ENCODE measurements around the gene ADIPOQ.
"Not testable (repeated sequence)": the region's sequence is repeated elsewhere in the genome, so short reads cannot be mapped to it uniquely, and the experiment has no call there.

The ADIPOQ gene

GRCh38 chr3:186826410-186826975, 16.0 kb upstream of the ADIPOQ start:
- peak overlapping the region; percentile 8 for H3K4me3 ChIP-seq (ENCODE audit: low read depth, low read length)

- H3K4me3 ChIP-seq (ENCODE audit: low read depth, low read length) = peak overlapping the region; percentile 50
These were observed 15.3 kb upstream of the ADIPOQ start for GRCh38 chr3:186826976-186827857.

GRCh38 chr3:186828340-186828739, 14.2 kb upstream of the ADIPOQ start:
- no peak overlapping the region for H3K4me3 ChIP-seq (ENCODE audit: low read depth, low read length)

- no peak overlapping the region for H3K4me3 ChIP-seq (ENCODE audit: low read depth, low read length)
These were observed 10.7 kb upstream of the ADIPOQ start for GRCh38 chr3:186831798-186832197.

GRCh38 chr3:186832276-186832675, 10.2 kb upstream of the ADIPOQ start:
- H3K4me3 ChIP-seq (ENCODE audit: low read depth, low read length) = no peak overlapping the region

- H3K4me3 ChIP-seq (ENCODE audit: low read depth, low read length) = no peak overlapping the region
These were observed 2.5 kb upstream of the ADIPOQ start for GRCh38 chr3:186839874-186840641.

- no peak overlapping the region for H3K4me3 ChIP-seq (ENCODE audit: low read depth, low read length)
These were observed 890 bp upstream of the ADIPOQ start for GRCh38 chr3:186841620-186842019.

- H3K4me3 ChIP-seq (ENCODE audit: low read depth, low read length) = no peak overlapping the region
These were observed 526 bp downstream of the ADIPOQ start for GRCh38 chr3:186843039-186843432.

- no peak overlapping the region for H3K4me3 ChIP-seq (ENCODE audit: low read depth, low read length)
These were observed 2.4 kb downstream of the ADIPOQ start for GRCh38 chr3:186844908-186845307.

- H3K4me3 ChIP-seq (ENCODE audit: low read depth, low read length) = no peak overlapping the region
These were observed 3.2 kb downstream of the ADIPOQ start for GRCh38 chr3:186845756-186846155.

GRCh38 chr3:186847437-186847836, 4.9 kb downstream of the ADIPOQ start:
- no peak overlapping the region for H3K4me3 ChIP-seq (ENCODE audit: low read depth, low read length)

GRCh38 chr3:186849374-186849975, 7.0 kb downstream of the ADIPOQ start:
- H3K4me3 ChIP-seq (ENCODE audit: low read depth, low read length) = no peak overlapping the region

GRCh38 chr3:186851835-186852234, 9.3 kb downstream of the ADIPOQ start:
- not testable (repeated sequence) for H3K4me3 ChIP-seq (ENCODE audit: low read depth, low read length)

- H3K4me3 ChIP-seq (ENCODE audit: low read depth, low read length) = no peak overlapping the region
These were observed 10.5 kb downstream of the ADIPOQ start for GRCh38 chr3:186852994-186853393.

GRCh38 chr3:186854146-186854545, 11.6 kb downstream of the ADIPOQ start:
- no peak overlapping the region for H3K4me3 ChIP-seq (ENCODE audit: low read depth, low read length)

GRCh38 chr3:186854954-186855353, 12.4 kb downstream of the ADIPOQ start:
- no peak overlapping the region for H3K4me3 ChIP-seq (ENCODE audit: low read depth, low read length)

- no peak overlapping the region for H3K4me3 ChIP-seq (ENCODE audit: low read depth, low read length)
These were observed 15.2 kb downstream of the ADIPOQ start for GRCh38 chr3:186857743-186858142.

GRCh38 chr3:186865215-186865853, 22.8 kb downstream of the ADIPOQ start:
- H3K4me3 ChIP-seq (ENCODE audit: low read depth, low read length) = not testable (repeated sequence)

GRCh38 chr3:186866095-186866494, 23.6 kb downstream of the ADIPOQ start:
- H3K4me3 ChIP-seq (ENCODE audit: low read depth, low read length) = not testable (repeated sequence)

GRCh38 chr3:186869253-186870100, 27.0 kb downstream of the ADIPOQ start:
- no peak overlapping the region for H3K4me3 ChIP-seq (ENCODE audit: low read depth, low read length)
